ENCODE data around the gene ARFRP1.
"Not testable (repeated sequence)": the region's sequence is repeated elsewhere in the genome, so short reads cannot be mapped to it uniquely, and the experiment has no call there.

Gene ARFRP1

GRCh38 chr20:63679799-63680305, 27.9 kb downstream of the ARFRP1 start:
- H3K4me3 ChIP-seq (ENCODE audit: low read depth, low read length), result no peak overlapping the region
- no peak for TF ChIP-seq CTCF (IDR thresholded peaks at IDR 0.05; ENCODE audit: low read depth, low read length)
- no peak for DNase-seq (ENCODE audit: low read depth, low spot score)
- in situ Hi-C loops (cut with HindIII; ENCODE audit: low sequenced_read_pairs), result no loop called here

- TF ChIP-seq CTCF (IDR thresholded peaks at IDR 0.05; ENCODE audit: low read depth, low read length), result no peak
- no peak for DNase-seq (ENCODE audit: low read depth, low spot score)
- in situ Hi-C loops (cut with HindIII; ENCODE audit: low sequenced_read_pairs), result no loop called here
- no peak overlapping the region for H3K4me3 ChIP-seq (ENCODE audit: low read depth, low read length)
These were observed 28.9 kb downstream of the ARFRP1 start for GRCh38 chr20:63678667-63679465.

- in situ Hi-C loops (cut with HindIII; ENCODE audit: low sequenced_read_pairs), result no loop called here
- no peak overlapping the region for H3K4me3 ChIP-seq (ENCODE audit: low read depth, low read length)
- TF ChIP-seq CTCF (IDR thresholded peaks at IDR 0.05; ENCODE audit: low read depth, low read length), result no peak
- no peak for DNase-seq (ENCODE audit: low read depth, low spot score)
These were observed 29.7 kb downstream of the ARFRP1 start for GRCh38 chr20:63678071-63678470.

- no peak overlapping the region for H3K4me3 ChIP-seq (ENCODE audit: low read depth, low read length)
- in situ Hi-C loops (cut with HindIII; ENCODE audit: low sequenced_read_pairs), result no loop called here
- no peak for TF ChIP-seq CTCF (IDR thresholded peaks at IDR 0.05; ENCODE audit: low read depth, low read length)
- no peak for DNase-seq (ENCODE audit: low read depth, low spot score)
These were observed 32.0 kb downstream of the ARFRP1 start for GRCh38 chr20:63675681-63676368.

GRCh38 chr20:63673951-63674350, 33.8 kb downstream of the ARFRP1 start:
- in situ Hi-C loops (cut with HindIII; ENCODE audit: low sequenced_read_pairs), result no loop called here
- no peak overlapping the region for H3K4me3 ChIP-seq (ENCODE audit: low read depth, low read length)
- no peak for DNase-seq (ENCODE audit: low read depth, low spot score)
- TF ChIP-seq CTCF (IDR thresholded peaks at IDR 0.05; ENCODE audit: low read depth, low read length), result no peak

GRCh38 chr20:63672666-63673065, 35.1 kb downstream of the ARFRP1 start:
- TF ChIP-seq CTCF (IDR thresholded peaks at IDR 0.05; ENCODE audit: low read depth, low read length), result no peak
- no peak for DNase-seq (ENCODE audit: low read depth, low spot score)
- no peak overlapping the region for H3K4me3 ChIP-seq (ENCODE audit: low read depth, low read length)
- in situ Hi-C loops (cut with HindIII; ENCODE audit: low sequenced_read_pairs), result no loop called here

- in situ Hi-C loops (cut with HindIII; ENCODE audit: low sequenced_read_pairs); H3K4me3 ChIP-seq (ENCODE audit: low read depth, low read length); DNase-seq (ENCODE audit: low read depth, low spot score): not testable (repeated sequence)
These were observed 36.1 kb downstream of the ARFRP1 start for GRCh38 chr20:63671695-63672094.

Measured in astrocyte of the spinal cord (primary cell).